GM20431 (cell line): Measurements from ENCODE around the gene LSAMP.
"Not testable (repeated sequence)": the region's sequence is repeated elsewhere in the genome, so short reads cannot be mapped to it uniquely, and the experiment has no call there.

Experiments
- in situ Hi-C: fragments of 300-500 bp; cut with MseI, MboI; formaldehyde crosslinking; loops from one replicate; pipeline ENCODE4 v1.15.0; 2020; ENCODE audit warnings: low sequenced_read_pairs; ENCODE audit not compliant: unreplicated experiment

Gene LSAMP

DNA sequence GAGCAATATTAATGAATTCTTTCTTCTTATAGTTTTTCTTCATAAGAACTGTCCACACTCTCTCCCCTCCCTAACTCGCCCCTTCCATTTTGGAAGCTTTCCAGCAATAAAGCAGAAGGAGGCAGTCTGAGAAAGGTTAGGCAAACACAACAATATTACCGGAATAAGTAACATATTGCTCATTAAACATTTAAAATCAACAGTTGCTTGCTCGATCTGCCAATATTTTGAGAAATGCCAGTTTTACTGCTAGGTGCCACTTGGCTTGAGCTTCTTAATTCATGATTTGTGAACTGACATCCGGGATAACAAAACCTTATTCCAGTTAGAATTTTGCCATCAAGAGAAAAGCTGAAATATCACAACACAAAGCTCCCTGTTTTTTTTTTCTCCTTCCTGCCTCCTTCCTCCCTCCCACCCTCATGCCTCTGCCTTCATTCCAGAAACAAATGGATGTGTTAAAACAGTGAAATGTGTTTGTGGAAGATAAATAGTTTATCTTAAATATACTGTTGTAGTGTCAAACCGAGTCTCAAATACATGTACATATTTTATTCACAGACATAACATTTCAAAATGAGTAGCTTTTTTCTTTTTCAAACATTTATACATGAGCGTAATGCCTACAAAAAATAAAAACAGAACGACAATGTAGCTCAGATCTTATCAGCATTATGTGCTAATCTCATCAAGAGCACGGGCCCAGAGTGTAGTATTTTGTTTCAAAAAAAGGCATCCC, 568.2 kb downstream of the LSAMP start:
- in situ Hi-C loops = no loop called here

DNA sequence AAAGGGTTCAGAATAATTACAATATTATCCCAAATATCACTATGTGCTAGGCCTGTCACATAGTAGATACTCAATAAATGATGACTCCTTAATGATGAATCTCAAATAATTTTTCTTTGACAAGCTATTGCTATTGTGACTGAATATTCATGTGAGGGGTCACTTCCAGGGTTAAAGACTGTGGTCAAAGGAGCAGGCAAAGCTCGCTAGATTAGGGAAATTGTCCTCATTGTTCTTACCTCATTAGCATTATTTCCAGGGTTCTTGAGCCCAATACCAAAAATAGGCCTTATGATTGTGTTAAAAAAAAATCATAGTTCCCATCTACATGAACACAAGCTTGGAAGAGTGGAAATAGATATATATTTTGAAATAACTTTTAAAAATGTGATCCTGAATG, 569.8 kb downstream of the LSAMP start:
- in situ Hi-C loops = no loop called here

DNA sequence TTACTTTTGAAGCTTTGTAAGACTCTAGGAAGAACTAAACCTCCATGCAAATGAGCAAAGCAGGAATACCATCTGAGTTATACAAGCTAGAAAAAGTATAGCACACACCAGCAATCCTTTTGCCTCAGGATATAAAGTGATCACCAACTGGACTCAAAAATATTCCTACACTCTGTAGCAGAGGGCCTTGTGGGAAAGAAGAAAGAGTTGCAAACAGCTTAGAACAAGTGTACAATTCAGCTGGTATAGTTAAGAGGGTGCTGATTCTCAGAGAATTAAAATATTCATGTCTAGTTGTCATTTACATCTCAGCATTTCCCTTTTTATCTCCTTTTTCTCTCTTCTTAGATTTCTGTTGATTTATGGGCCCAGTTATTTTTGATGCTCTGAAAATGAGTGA, 573.6 kb downstream of the LSAMP start:
- in situ Hi-C loops = no loop called here

DNA sequence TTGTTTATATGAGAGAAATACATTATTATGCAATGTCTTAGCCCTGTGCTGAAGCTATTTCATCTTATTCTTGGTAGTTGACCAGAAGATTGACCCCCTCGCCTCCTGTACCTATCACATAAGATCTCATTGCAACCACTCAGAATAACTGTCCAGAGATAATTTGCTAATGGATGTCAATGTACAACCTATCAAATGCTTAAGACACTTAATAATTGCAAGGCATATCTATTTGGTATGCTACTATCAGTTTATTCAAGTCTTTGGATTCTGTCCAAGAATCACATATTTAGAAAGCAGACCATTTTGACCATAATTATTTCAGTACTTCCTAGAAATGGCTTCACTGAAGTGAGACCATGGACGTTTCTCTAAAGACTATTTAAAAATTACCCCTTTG, 580.4 kb downstream of the LSAMP start:
- in situ Hi-C loops = no loop called here

DNA sequence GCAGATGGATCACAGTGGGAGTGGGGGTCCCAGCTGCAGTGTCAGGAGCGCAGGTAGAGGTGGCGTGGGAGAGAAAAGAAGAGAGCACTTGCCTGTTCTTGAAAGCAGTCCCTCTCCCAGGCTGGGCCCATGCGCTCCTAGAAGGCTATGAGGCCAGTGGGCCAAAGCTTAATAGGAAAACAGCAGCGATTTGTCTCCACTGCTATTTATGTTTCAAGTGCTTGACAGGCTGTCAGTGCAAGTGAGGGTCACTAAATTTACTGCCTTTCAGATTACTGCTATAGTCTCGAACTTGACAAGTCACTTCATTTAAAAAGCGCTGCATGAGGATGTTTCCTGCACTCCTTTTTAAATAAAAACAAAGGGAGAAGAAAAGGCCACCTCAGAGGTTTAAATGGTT, 582.4 kb downstream of the LSAMP start:
- in situ Hi-C loops = no loop called here

DNA sequence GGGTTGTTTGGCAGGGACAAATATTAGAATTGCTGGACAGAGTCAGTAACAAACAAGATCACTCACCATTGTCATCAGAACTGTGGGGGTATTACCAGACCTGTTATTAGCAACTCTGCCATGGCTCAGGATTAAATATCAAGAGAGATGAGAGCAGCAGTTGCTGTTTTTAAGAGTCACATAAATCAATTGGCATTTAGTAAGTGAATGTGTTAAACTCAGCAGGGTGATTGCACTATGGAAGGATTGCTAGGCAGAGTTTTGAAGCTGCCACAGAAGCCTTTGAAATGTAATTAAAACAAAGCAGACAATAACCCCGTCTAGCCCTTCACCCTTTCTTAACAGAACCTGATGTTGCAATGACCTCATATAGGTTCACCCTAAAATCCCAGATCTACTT, 583.2 kb downstream of the LSAMP start:
- in situ Hi-C loops = no loop called here

DNA sequence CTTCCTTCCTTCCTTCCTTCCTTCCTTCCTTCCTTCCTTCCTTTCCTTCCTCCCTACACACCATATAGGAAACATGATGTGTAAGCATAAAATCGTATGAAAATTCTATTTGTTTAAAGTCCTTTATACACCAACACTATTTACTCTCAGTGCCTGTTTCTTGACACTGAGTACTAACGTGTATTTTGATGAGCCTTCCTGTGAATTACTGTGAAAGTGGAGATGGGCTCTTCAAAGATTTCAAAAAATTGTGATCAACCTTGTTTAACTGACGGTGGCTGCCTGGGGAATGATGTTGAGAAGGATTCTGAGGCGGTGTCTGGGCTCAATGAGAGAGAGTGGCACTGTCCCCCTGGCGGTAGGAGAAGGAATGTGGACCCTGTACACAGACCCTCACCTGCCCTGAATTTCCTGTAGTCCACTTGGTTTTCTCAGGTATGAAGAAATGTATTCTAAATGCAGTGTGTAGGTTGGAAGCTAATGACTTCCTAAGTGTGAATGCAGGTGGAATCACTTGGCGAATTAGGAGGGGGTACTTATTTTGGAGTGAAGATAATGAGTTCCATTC, 584.0 kb downstream of the LSAMP start:
- in situ Hi-C loops = no loop called here

DNA sequence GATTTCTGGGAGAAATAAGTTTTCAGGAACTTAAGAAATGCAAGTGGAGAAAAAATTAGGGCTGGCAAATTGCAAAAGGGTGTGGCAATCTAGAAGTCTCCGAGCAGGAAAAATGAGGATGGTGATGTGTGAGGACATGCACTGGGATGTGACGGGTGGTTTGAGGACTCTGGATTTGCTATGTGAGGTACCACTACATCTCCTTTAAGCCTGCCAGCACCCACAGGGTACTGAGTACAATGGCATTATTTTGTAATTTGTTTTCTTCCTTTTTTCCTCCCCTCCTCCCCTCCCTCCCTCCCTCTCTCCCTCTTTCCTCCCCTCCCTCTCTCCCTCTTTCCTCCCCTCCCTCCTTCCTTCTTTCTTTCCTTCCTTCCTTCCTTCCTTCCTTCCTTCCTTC, 584.5 kb downstream of the LSAMP start:
- in situ Hi-C loops = no loop called here

DNA sequence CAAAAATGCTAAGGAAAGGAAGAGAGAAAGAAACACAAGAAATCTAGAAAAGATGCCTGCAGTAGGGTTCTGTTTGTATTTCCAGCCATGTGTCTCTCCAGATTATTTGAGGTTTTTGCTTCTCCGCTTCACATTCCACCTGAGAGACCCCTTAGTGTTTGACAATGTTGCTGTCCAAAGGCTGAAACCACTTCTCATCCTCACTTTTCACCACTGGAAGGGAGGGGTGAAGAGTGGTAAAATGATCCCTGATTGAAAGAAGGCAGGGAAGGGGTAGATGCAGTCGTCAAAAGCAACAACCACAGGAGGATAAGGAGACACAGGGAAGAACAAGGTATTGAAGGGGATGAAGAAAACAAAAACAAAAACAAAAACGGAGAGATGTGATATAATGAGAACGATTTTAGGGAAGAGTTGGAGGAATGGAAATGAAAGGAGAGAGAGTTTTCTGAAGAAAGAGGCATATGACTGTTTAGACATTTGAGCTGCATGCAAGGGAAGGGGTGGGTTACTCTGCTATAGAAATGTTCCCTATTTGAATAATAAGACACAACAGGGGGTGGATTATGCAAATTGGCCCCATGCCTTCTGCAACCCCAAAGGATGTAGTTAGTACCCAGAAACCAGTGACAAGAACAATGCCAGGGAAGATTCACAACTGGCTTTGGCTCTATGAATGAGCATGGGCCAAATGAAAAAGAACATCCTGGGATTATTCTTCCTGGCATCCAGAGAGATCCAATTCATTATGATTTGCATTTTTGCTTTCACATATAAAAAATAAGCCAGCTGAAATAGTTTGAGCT, 586.1 kb downstream of the LSAMP start:
- in situ Hi-C loops = no loop called here

DNA sequence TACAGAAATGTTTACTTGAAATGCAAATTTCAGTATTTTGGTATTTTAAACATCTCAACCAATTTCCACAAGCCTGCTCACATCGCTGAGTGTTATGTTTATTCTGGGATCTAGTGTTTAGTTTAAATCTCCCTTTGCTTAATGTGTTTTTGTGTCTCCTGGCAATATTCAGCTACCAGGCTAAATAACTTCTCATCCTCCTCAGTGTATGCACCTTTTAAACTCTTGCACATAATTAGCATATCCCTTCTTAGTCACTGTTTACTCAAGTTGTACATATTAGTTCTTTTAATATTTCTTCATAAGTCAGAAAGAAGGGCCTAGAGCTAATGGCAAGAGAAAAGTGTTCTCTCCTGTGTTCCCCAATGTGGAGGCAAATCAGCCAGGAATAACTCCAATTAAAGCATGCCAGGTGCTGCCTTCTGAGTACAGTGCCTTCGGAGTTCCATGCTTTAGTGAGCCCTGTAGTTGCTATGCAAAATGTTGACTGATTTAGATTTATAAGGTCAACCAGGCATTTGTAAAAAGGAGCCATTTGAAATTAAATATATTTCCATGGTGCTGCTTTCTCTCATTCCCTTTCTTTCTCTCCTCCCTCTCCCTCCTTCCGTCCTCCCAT, 587.7 kb downstream of the LSAMP start:
- in situ Hi-C loops = no loop called here

DNA sequence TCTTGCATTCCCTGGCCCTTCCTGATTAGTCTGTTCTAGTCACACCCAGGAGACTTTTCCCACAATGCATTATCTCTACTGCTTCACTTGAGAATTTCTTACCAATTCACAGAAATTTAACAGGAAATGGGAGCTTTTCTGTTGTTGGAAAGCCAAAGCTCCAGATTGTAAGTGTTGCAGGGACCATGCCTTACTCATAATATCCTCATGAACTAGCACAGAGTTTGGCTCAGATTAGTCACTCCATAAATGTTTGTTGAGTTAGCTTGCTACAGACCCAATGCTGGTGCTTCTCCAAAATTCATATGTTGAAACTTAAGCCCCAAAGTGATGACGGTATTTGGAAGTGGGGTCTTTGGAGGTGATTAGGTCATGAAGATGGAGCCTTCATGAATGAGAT, 589.4 kb downstream of the LSAMP start:
- in situ Hi-C loops = no loop called here

DNA sequence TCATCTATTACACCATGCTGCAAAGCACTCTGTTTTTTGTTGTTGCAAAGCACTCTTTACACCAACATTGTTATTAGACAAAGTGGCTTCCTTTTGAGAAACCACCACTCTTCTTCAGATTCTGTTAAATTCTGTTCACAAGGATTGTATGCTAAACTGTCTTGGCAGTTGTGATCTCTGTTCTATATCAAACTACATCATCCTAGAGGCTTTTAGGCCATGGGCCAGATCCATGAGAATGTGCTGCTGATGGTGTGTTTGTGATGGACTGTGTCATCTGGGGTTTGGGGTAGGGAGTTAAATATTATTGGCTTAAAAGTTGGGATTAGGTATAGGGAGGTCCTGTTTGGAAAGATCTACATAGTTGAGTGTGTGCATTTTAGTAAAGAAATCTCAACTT, 592.2 kb downstream of the LSAMP start:
- in situ Hi-C loops = no loop called here

DNA sequence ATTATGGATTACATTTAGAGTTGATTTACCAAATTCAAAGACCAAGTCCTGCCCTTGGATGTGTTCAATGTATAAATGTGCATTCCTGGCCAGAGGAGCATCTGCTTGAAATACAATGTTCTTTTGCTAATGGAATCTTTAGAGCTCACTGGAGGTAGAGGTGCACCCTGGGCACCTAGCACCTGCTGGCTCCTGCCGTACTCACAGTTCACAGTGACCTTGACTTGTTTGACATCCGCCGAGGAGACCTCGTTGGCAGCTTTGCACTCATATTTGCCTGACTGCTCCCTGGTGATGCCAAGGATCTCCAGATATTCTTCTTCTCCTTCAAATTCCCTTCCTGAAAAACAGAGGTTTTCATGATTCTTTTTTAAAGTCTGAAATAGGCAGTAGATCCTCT, 593.0 kb downstream of the LSAMP start:
- in situ Hi-C loops = no loop called here

DNA sequence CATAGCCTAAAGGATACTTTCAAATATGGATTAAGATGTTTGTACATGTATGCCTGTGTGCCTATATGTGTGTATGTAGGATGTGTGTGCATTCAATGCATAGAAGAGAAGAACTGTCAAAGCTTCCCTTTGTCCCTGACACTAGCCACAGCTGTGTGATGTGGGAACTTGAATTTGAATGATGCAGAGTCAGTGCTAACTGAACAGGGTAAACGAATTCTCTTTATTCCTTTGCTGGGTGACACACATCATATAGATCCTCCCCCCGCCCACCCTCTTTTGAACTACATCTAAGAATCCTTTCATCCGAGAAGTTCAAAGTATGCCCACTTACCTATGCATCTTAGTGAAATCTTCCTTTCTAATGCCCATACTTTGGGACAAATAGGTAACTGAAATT, 593.7 kb downstream of the LSAMP start:
- in situ Hi-C loops = no loop called here

DNA sequence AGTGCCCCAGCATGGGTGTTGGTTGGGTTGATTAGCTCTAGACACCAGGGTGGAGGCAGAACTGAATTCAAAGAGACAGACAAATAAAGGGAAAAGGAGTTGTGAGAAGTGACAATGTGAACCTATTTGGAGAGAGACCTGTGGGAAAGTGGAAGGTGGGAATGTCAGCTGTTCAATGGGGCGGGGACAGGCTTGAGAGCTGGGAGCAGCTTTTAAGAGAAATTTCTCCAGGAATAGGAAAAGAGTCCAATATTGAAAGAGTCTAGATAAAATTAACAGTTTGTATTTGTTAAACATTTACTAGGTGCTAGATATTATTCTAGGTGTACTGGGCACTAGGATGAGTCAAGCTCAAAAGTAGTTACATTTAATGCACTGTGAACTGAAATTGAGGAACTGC, 596.6 kb downstream of the LSAMP start:
- in situ Hi-C loops = no loop called here

DNA sequence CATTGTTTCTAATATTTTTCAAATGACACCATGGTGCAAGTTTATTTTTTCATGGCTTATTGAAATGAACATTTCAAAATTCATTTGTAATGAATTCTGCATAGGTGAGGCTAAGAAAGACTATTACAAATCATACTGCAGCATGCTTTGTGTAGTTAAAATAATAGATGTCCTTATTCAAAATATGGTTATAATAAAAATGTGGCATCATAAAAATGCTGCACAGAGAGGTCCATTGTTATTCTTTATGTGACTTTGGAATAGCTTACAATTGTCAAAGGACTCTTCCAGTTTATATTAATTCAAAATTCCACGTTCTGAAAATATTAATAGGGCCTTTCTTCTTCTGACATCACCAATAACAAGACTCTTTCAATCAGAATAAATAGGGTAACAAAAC, 599.3 kb downstream of the LSAMP start:
- in situ Hi-C loops = no loop called here

DNA sequence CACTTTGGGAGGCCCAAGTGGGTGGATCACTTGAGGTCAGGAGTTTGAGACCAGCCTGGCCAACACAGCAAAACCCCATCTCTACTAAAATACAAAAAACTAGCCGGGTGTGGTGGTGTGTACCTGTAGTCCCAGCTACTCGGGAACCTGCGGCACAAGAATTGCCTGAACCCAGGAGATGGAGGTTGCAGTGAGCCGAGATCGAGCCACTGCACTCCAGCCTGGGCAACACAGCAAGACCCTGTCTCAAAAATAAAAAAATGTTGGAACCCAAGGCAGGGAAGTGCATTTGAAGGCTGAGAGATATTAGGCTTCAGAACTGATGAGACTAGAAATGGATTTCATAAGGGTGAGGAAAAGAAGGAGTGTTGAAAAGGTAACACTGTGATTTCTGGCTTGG, 600.6 kb downstream of the LSAMP start:
- in situ Hi-C loops = not testable (repeated sequence)

DNA sequence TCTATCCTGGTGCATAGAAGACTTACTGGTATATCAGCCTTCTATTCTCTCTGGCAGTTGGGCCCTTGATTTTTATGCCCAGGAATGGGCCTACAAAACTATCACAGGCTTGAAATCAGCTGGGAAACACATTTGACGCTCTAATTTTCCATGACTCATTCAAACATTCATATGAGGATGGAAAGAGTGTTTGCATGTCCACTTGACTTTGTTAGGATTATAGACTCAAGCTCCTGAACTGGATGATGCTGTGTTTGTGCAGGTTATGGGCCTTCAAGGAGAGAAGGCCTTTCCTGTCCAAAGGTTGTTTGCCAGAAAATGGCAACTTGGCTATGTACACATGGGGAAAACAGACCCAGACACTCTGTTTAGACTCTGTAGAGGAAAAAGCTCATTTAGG, 602.1 kb downstream of the LSAMP start:
- in situ Hi-C loops = no loop called here

DNA sequence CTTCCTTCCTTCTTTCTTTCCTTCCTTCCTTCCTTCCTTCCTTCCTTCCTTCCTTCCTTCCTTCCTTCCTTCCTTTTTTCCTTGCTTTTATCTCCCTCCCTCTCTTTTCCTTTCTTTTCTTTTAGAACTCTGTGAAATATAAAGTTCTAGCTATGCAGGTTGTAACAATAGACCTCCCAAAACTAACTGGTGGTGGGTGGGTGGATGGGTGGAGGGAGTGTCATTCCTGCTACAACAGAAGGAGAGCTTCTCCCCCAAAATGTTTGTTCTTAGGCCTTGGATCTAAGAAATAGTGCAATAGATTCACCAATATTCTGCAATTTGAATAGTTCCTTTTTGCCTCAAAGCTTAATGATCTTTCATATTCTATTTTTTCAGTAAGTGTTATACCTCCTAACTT, 606.0 kb downstream of the LSAMP start:
- in situ Hi-C loops = no loop called here

DNA sequence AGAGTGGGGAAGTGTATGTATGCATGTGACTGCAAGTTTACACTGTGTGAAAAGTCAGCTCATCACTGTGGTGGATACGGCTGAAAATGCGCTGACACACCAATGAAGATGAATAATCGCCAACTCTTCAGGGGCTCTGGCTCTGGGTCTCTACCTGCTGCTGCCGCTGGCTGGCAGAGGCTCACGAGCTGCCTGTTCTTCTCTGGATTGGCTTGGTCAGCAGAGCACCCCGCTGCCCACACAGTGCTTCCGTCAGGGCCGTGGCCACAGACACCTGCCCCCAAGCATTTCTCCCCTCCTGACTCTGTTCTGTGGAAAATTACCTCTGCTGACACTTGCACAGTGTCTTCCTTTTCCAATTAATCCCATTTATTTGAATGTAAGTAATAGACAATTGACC, 606.5 kb downstream of the LSAMP start:
- in situ Hi-C loops = no loop called here

DNA sequence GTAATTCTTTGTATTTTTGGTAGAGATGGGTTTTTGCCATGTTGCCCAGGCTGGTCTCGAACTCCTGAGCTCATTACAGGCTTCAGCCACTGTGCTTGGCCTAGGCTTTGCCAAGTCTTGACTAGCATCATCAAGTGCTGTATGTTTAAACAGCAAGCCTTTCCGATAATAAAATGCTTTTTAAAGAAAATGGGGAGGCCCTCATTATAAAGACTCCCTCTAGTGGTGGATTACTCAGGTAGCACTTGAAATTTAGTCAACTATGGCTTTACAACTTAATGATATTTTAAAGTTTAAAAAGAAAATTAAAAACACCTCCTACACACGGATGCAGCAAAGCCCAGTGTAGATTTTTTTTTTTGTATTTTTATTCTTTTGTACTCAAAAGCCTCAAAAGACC, 608.3 kb downstream of the LSAMP start:
- in situ Hi-C loops = no loop called here
